Fibroblast of lung (primary cell): ENCODE data around the gene MAPKBP1.

Experiments
- EZH2 ChIP-seq: IDR thresholded peaks from 2 replicates; pipeline ENCODE4 v1.5.1; 2012; ENCODE audit warnings: low read length, control low read depth, mild to moderate bottlenecking; ENCODE audit errors: missing control alignments
- TF ChIP-seq, protein P1 (sequence below), 2 donors: IDR thresholded peaks in 1 of 2; conservative IDR thresholded peaks in 1 of 2; 1 replicate in 1 of 2; 2 replicates in 1 of 2; pipeline ENCODE4 v1.5.1; 2011 to 2012; ENCODE audit warnings: low read length in 2 of 2, control low read depth in 1 of 2, inconsistent platforms in 1 of 2, low read depth in 1 of 2, mild to moderate bottlenecking in 1 of 2

DNA sequence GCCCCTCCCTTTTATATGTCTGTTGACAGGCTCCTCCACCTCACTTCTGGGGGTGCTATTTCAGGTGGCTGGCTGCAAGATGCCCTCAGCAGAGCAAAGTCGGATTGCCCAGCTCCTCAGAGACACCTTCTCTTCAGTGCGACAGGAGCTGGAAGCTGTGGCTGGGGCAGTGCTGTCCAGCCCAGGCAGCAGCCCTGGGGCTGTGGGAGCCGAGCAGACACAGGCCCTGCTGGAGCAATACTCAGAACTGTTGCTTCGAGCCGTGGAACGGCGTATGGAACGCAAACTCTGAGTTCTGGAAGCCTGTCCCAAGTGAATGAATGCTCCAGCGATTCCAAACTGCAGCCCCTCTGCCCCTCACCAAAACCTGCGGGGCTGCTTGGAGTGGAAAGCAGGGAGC, 50.9 kb downstream of the MAPKBP1 start:
- TF ChIP-seq, protein P1, sequence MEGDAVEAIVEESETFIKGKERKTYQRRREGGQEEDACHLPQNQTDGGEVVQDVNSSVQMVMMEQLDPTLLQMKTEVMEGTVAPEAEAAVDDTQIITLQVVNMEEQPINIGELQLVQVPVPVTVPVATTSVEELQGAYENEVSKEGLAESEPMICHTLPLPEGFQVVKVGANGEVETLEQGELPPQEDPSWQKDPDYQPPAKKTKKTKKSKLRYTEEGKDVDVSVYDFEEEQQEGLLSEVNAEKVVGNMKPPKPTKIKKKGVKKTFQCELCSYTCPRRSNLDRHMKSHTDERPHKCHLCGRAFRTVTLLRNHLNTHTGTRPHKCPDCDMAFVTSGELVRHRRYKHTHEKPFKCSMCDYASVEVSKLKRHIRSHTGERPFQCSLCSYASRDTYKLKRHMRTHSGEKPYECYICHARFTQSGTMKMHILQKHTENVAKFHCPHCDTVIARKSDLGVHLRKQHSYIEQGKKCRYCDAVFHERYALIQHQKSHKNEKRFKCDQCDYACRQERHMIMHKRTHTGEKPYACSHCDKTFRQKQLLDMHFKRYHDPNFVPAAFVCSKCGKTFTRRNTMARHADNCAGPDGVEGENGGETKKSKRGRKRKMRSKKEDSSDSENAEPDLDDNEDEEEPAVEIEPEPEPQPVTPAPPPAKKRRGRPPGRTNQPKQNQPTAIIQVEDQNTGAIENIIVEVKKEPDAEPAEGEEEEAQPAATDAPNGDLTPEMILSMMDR (conservative IDR thresholded peaks at IDR 0.05 in 1 of 2, IDR thresholded peaks at IDR 0.05 in 1 of 2; ENCODE audit: low read depth in 1 of 2, low read length in 2 of 2): no peak
- no peak for TF ChIP-seq EZH2
